ENCODE results near the gene TRIAP1. TPM values are rescaled to one million over a fixed set of nuclear protein-coding genes. Genes with fewer than 3 reads are reported as not detected.
A peak's percentile ranks its signal among the peaks of the same experiment; 100 is the strongest.

TRIAP1 gene
- total RNA-seq, 1 donor from 2014 or later = 21.1 TPM

GRCh38 chr12:120444676-120445075 is 1.5 kb downstream of the TRIAP1 start:
- Histone ChIP-seq H3K36me3 (peaks cover 51% of the 10 kb centered on the region), H3K4me1 (peaks cover 24% of the 10 kb centered on the region)
- ATAC-seq = no peak

GRCh38 chr12:120439646-120440247 is 6.4 kb downstream of the TRIAP1 start:
- Histone ChIP-seq H3K27ac (no peak overlapping the region), H3K27me3 (no peaks in the 10 kb centered on the region), H3K4me3 (no peak overlapping the region), H3K4me1 (peaks cover 14% of the 10 kb centered on the region), H3K9me3 (no peaks in the 10 kb centered on the region), H3K36me3 (peaks cover 56% of the 10 kb centered on the region)
- peak; percentile 66 for DNase-seq
- peak; percentile 60 for TF ChIP-seq CTCF (IDR thresholded peaks at IDR 0.05)
- ATAC-seq = peak; percentile 58
- intact Hi-C loops (cut with DNase I) = no loop called here

More at GRCh38 chr12:120444676-120445075, 1.5 kb downstream of the TRIAP1 start:
- no peak overlapping the region for H3K4me3 ChIP-seq
- H3K27me3 ChIP-seq = no peaks in the 10 kb centered on the region
- intact Hi-C loops (cut with DNase I) = no loop called here
- TF ChIP-seq CTCF (IDR thresholded peaks at IDR 0.05) = no peak
- no peak overlapping the region for H3K27ac ChIP-seq
- H3K9me3 ChIP-seq = no peaks in the 10 kb centered on the region
- DNase-seq = no peak

- intact Hi-C loops (cut with DNase I) = no loop called here
- Histone ChIP-seq H3K4me3 (peak overlapping the region; percentile 98), H3K27me3 (no peaks in the 10 kb centered on the region), H3K36me3 (peaks cover 45% of the 10 kb centered on the region), H3K9me3 (no peaks in the 10 kb centered on the region), H3K4me1 (peaks cover 14% of the 10 kb centered on the region), H3K27ac (peak overlapping the region; percentile 85)
- ATAC-seq = no peak
- no peak for TF ChIP-seq CTCF (IDR thresholded peaks at IDR 0.05)
- DNase-seq = no peak
These were observed 7.5 kb downstream of the TRIAP1 start for GRCh38 chr12:120438495-120439198.

- peaks cover 14% of the 10 kb centered on the region for H3K4me1 ChIP-seq
- peak within 1 kb of the TSS; percentile 85 for H3K27ac ChIP-seq
- no peaks in the 10 kb centered on the region for H3K27me3 ChIP-seq
- H3K36me3 ChIP-seq = peaks cover 38% of the 10 kb centered on the region
- no peak for TF ChIP-seq CTCF (IDR thresholded peaks at IDR 0.05)
- intact Hi-C loops (cut with DNase I) = no loop called here
- peak; percentile 97 for DNase-seq
- peak within 1 kb of the TSS; percentile 98 for H3K4me3 ChIP-seq
- H3K9me3 ChIP-seq = no peaks in the 10 kb centered on the region
- ATAC-seq = peak; percentile 99
These were observed 8.3 kb downstream of the TRIAP1 start, which contains the start of gene COX6A1 for GRCh38 chr12:120437735-120438494. COX6A1 (plus strand) TSS chr12:120438113; CDS start chr12:120438127, 14 bp downstream.

GRCh38 chr12:120432772-120433525 is 13.2 kb downstream of the TRIAP1 start:
- peaks cover 2% of the 10 kb centered on the region for H3K27me3 ChIP-seq
- no peaks in the 10 kb centered on the region for H3K9me3 ChIP-seq
- ATAC-seq (no peak), DNase-seq (no peak)
- intact Hi-C loops (cut with DNase I) = no loop called here
- no peaks in the 10 kb centered on the region for H3K36me3 ChIP-seq
- no peak overlapping the region for H3K4me3 ChIP-seq
- TF ChIP-seq CTCF (IDR thresholded peaks at IDR 0.05) = no peak
- no peaks in the 10 kb centered on the region for H3K4me1 ChIP-seq
- no peak overlapping the region for H3K27ac ChIP-seq

All from upper lobe of right lung (tissue), 1 donor.